Kidney epithelial cell (primary cell): ENCODE results near the gene TBRG4. TPM values are rescaled to one million over a fixed set of nuclear protein-coding genes. Genes with fewer than 3 reads are reported as not detected.

ENCODE experiments used
- DNase-seq: peaks from one replicate; pipeline ENCODE4 v3.0.0-alpha.2; 2010; ENCODE audit warnings: low read depth
- H3K27me3 ChIP-seq: 2 replicates; pipeline ENCODE4 v1.6.0; 2011; ENCODE audit warnings: low read length; ENCODE audit not compliant: control insufficient read depth, insufficient read depth
- H3K36me3 ChIP-seq: 2 replicates; pipeline ENCODE4 v1.5.1; 2011; ENCODE audit warnings: low read length; ENCODE audit not compliant: control insufficient read depth, insufficient read depth
- H3K4me3 ChIP-seq: 2 replicates; pipeline ENCODE4 v1.5.1; 2011; ENCODE audit warnings: low read depth, mild to moderate bottlenecking, control low read depth, low read length
- total RNA-seq: library from RNA; depleted of rRNA; stranded (reverse); fragments of >200 nt; gene quantifications from 2 replicates; pipeline ENCODE4 v1.2.3, GENCODE V29; 2015
- TF ChIP-seq, protein P1 (sequence below): IDR thresholded peaks from 2 replicates; pipeline ENCODE4 v1.5.1; 2011; ENCODE audit warnings: mild to moderate bottlenecking, moderate library complexity, low read length, control low read depth, inconsistent platforms; ENCODE audit not compliant: insufficient read depth, poor library complexity, severe bottlenecking

Gene TBRG4
- total RNA-seq, 1 donor from 2014 or later: 71.7 TPM

DNA sequence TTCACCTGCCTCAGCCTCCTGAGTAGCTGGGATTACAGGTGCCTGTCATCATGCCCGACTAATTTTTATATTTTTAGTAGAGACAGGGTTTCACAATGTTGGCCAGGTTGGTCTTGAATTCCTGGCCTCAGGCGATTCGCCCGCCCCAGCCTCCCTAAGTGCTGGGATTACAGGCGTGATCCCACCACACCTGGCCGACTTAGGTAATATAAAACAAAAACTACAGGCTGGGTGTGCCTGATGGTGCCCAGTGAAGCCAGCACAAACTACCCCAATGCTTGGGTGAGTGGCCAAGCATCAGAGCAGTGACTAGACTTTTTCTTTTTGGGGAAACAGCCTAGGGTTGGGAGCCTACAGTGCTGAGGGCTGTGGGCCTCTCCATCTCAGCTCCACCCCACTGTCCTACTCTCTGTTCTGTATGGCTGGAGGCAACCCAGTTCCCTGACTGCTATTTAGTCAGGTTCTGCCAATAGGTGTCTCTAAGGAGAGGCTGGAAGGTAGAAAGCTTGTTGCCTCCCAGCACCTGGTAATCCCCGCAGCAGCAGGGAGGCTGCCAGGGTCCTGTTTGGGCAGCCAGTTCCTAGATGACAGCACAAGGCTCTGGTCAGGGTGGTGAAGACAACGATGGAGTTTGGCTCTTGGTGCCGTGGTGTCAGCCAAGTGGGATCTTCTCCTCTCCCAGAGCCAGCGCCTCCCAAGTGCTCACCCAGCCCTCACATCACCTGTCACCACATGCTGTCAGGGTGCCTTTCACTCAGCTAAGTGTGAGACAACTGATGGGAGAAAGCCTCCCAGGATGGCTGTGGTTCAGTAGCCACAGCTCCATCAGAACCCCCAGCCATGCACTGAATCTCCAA lies 12.3 kb downstream of the TBRG4 start:
- H3K36me3 ChIP-seq: peaks cover 7% of the 10 kb centered on the region
- no peak for DNase-seq
- TF ChIP-seq, protein P1, sequence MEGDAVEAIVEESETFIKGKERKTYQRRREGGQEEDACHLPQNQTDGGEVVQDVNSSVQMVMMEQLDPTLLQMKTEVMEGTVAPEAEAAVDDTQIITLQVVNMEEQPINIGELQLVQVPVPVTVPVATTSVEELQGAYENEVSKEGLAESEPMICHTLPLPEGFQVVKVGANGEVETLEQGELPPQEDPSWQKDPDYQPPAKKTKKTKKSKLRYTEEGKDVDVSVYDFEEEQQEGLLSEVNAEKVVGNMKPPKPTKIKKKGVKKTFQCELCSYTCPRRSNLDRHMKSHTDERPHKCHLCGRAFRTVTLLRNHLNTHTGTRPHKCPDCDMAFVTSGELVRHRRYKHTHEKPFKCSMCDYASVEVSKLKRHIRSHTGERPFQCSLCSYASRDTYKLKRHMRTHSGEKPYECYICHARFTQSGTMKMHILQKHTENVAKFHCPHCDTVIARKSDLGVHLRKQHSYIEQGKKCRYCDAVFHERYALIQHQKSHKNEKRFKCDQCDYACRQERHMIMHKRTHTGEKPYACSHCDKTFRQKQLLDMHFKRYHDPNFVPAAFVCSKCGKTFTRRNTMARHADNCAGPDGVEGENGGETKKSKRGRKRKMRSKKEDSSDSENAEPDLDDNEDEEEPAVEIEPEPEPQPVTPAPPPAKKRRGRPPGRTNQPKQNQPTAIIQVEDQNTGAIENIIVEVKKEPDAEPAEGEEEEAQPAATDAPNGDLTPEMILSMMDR: no peak
- H3K27me3 ChIP-seq: no peaks in the 10 kb centered on the region
- H3K4me3 ChIP-seq: no peak overlapping the region

DNA sequence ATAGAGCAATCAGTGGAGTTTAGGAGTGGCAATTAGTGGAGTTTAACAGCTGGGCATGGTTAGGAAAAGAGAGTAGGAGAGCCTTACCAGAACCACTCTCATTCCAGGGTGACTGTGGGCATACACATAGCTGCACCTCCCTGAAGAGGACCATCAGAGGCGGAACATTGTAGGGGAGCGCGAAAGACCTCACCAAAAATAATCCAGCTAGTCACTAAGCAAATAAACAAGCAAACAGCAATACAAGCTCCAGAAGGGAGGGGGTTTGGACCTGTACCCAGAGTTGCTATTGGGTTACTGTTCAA lies 18.6 kb downstream of the TBRG4 start:
- H3K27me3 ChIP-seq: peaks cover 2% of the 10 kb centered on the region
- no peaks in the 10 kb centered on the region for H3K36me3 ChIP-seq
- no peak overlapping the region for H3K4me3 ChIP-seq
- TF ChIP-seq, protein P1: no peak
- no peak for DNase-seq

DNA sequence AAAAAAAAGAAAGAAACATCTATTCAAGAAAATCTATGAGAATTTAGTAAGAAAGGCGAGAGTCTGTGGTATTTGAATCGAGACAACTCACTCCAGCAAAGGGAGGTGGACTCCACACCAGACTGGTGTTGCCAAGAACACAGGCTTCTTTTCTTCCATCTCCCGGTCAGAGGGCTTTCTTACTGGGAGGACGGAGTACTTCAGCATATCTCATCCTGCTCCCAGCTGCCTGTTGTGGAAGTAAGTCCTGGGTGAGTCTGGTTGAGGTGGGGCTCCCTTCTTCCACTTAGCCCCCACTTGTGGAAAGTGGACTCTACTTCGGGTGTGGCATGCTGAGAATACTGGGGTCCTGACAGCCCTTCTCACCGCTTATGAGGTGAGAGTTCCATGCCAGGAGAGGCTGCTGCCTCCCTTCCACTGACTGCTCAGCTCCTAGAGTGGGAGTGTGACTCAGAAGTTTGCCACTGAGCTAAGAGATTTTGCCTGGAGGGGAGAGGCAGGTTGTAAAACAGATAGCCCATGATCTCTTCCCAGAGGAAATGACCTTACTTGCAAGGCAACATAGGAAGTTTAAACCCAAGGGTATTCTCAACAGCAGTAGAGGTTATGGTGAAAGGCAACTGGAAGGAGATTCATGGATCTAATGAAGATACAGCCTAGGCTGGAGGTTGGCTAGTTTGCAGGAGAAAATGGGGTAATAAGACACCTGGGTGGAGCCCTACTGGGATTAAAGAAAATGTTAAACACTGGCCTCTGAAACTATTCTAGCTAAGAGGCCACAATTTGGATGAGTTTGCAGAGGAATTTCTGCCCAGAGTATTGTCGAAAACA lies 19.2 kb downstream of the TBRG4 start:
- no peak for DNase-seq
- TF ChIP-seq, protein P1: no peak
- no peak overlapping the region for H3K4me3 ChIP-seq
- H3K36me3 ChIP-seq: no peaks in the 10 kb centered on the region
- H3K27me3 ChIP-seq: peaks cover 2% of the 10 kb centered on the region

DNA sequence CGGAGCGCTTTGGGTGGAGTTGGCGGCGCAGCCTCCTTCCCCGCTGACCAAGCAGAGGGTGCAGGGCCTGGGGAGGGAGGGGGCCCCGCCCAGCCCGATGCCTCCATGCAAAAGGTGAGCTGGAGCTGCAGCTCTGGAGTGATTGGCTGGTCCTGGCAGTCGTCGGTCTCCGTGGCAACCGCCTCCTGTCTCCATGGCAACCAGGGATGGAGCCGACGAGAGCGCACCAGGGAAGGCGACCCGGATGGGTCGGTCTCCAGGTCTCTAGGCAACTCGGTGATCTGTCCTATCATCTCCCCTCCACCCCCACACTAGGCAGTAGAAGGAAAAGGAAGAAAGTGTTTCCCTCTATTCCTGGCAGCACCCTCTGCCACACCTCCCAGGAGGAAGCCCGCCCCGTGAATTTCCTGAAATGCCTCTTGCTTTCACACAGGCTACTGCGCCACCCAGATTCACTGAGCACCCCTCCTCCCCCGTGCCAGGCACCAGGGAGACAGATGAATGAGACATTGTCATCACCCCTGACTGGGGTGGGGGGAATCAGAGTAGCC lies 22.1 kb downstream of the TBRG4 start:
- H3K27me3 ChIP-seq: peaks cover 2% of the 10 kb centered on the region
- no peaks in the 10 kb centered on the region for H3K36me3 ChIP-seq
- H3K4me3 ChIP-seq: peak overlapping the region; percentile 63
- DNase-seq: no peak
- TF ChIP-seq, protein P1: no peak

DNA sequence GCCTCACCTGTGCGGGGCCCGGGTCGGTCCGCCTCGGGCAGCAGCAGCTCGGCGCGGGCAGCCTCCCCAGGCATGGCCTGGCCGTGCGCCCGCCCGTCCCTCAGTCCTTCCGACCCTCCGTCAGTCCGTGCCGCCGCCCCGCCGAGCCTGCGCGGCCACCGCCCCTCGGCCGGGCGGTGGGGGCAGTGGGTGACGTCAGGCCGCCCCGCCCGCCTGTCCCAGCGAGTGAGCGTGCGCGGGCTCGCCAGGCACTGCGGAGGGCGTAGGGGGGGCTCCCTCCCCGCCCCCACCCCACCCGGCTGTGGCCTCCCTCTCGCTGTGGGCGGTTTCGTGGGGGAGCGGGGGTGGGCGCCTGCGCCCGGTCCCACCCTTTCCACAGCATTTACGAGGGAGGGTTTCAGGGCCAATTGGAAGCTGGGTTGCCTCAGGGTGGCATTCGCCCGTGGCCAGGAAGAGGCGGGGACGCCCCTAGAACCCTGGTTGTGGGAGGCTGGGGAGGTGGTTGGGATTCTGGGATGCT lies 22.6 kb downstream of the TBRG4 start, which contains the start of gene NACAD:
NACAD (minus strand) TSS at position 149 of the 520 bp plus-strand sequence; CDS start at position 74, 75 bp downstream.
- TF ChIP-seq, protein P1: no peak
- H3K27me3 ChIP-seq: peaks cover 2% of the 10 kb centered on the region
- DNase-seq: no peak

More for the DNA sequence above, 22.6 kb downstream of the TBRG4 start, which contains the start of gene NACAD:
- peak within 1 kb of the TSS; percentile 63 for H3K4me3 ChIP-seq
- no peaks in the 10 kb centered on the region for H3K36me3 ChIP-seq
